Measurements from ENCODE around the gene ZFP90.
"Not testable (repeated sequence)": the region's sequence is repeated elsewhere in the genome, so short reads cannot be mapped to it uniquely, and the experiment has no call there.

The ZFP90 gene

DNA sequence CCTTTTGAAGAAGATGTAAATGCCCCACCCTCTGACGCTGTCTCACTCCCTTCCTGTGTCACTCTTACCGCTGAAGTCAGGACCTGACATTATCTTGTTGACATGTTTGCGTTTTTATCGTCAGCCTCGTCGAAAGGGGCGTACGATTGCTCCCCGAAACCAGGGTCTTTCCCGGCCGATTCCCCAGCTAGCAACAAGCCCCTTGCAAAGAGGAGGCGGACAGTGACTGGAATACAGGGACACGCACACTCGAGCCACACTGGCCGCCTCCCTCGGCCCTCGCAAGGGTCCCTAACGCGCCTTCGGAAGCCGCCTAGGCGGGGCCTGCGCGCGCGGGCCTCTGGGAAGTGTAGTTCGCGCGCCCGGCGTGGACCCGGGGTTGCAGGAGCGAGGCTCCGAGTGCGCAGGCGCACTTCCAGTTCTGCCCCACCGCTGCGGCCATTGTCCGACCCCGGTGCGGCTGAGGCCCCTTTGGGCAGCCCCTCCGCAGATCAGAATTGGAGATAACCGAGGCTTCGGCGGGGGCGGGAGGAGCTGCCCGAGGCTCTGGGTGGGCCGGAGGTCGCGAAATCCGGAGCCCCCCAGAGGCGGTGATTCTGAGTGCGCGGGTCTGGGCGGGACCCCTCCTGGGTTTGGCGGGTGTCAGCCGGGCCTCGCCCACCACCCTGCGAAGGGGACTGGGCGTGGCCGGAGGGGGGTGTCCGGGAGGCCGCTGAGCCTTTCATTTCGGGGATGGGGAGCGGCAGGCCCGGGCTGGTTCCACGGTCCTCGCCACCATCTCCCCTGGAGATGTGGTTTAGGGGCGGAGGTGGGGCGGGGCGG is at the start of gene ZFP90:
TSS of gene ZFP90 (plus strand) at position 412 of the 822 bp plus-strand sequence. CDS start 502 bp downstream, outside the sequence.
- peak within 1 kb of the TSS; percentile 62 to 95 (median 88) for H3K27ac ChIP-seq

DNA sequence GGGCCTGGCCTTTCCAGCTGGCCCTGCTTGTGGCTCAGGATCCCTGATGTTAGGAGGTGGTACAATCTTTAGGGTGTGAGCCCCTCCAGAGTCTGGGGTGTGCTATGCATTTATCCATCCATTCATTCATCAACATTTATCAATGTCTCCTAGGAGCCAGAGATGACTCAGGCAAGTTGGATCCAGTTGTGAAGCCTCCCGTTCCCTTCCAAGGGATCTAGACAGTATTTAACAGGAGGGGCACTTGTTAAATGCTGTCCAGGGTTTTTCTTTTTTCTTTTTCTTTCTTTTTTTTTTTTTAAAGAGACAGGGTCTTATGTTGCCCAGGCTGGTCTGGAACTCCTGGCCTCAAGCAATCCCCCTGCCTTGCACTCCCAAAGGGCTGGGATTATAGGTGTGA is 48.7 kb upstream of the ZFP90 start:
- H3K4me3 ChIP-seq, result no peak overlapping the region
- peak overlapping the region in 1 of 21 experiments; percentile 35 for H3K27ac ChIP-seq

More for the DNA sequence above, at the start of gene ZFP90:
- peak within 1 kb of the TSS; percentile 72 to 95 (median 85) for H3K4me3 ChIP-seq

DNA sequence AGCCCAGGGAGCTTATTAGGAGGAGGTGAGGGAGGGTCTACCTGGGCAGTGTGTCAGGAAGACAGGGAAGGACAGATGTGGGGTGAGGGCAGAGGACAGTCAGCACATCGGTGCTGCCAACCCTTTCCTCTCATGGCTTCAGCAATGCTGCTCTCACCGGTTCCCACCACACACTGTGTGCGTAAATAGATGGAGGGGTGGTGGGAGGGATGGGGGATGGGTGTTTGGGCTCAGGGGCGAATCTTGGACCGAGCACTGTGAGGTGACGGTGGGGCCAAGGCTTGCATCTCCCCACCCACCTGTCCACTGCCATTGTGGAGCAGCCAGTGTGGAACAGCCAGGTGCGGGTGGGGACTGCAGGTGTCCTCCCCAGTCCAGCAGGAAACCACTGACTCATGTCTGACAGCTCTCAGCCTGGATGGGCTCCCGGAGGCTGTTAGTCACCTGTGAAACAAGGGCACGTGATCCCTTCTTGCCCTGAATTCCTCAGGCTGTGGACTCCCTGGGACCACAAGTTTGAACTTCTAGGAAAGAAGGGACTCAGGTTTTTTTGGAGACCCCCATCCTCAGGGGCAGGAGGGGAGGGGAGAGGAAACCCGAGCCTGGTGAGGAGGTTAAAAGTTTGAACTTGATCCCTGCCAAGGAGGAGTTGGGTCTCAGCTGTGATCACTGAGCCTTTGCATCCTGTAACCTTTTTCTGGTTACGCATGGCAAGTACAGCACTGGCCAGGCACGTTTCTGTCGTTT is 48.1 kb upstream of the ZFP90 start:
- no peak overlapping the region for H3K4me3 ChIP-seq
- H3K27ac ChIP-seq, result peak overlapping the region in 8 of 21 experiments; percentile 5 to 69 (median 31)

DNA sequence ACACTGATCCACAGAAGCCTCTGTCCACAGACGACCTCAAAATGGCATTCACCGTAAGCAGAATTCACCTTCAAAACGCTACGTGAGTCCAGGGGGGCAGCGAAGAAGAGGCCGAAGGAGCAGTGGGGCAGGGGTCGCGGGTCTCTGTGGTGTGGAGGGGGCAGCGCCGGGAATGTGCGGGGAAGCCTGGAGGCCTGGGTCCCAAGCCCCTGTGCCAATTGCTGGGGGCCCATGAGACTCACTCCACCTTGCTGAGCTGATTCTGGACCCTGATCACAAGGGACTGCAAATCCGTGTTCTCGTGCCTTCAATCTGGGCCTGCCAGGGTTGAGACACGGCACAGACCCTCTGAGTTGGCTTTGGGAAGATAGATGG is 47.5 kb upstream of the ZFP90 start:
- H3K4me3 ChIP-seq, result no peak overlapping the region
- H3K27ac ChIP-seq, result peak overlapping the region in 7 of 21 experiments; percentile 5 to 69 (median 23)

DNA sequence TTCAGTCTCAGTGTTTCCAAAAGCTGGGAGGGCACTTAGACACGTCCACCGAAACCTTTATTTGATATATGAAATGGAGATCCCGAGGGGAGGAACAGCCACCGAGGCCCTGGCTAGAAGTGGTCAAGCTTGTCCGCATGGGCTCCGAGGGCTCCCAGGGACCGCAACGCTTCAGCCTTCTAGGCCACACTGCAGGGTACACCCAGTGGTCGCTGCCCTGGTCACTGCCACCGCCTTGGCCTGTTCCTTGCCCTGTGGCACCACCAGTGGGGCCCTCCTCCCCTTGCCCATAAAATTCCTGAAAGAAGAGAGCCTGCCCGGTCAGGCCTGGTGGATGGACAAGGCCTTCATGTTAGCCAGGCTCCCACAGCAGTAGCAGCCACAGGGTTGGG is 46.9 kb upstream of the ZFP90 start:
- Histone ChIP-seq H3K4me3 (no peak overlapping the region), H3K27ac (peak overlapping the region in 1 of 21 experiments; percentile 69)

DNA sequence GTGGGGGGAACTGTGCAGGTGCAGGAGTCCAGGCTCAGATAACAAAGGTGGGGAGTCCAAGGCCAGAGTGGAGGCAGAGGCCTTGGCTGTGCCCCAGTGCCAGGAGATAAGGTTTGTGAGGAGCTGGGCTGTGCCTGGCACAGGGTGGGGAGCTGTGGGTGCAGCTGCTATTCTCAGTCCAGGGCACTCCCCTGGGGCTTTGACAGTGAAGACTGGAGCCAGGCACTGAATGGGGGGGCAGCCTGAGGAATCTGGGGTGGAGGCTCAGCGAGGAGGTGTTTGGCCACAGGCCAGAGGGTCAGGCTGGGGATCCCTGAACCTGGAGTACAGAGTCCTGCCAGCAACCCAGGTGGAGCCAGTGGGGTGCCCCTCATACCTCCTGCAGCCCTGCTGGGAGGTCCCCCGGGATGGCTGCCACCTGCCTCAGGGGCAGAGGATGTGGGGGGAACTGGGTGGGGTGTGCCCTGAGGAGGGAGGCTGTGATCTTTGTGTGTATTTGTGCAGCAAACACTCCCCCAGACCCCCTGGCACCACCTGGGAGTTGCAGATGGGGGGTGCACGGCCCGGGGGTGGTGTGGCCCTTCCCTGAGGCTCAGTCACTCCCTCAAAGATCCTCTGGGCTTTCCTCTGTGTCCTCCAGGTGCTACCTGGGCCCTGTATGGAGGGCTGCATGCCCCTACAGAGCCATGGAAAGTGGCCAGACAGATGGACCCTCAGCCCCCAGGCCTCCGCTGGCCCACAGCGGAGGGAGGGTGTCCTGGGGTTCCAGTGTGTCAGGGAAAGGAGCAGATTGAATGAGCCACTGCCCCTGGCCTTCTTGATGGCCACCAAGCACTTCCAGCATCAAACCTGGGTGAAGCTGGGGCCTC is 46.3 kb upstream of the ZFP90 start:
- Histone ChIP-seq H3K27ac (peak overlapping the region in 1 of 21 experiments; percentile 69), H3K4me3 (no peak overlapping the region)

DNA sequence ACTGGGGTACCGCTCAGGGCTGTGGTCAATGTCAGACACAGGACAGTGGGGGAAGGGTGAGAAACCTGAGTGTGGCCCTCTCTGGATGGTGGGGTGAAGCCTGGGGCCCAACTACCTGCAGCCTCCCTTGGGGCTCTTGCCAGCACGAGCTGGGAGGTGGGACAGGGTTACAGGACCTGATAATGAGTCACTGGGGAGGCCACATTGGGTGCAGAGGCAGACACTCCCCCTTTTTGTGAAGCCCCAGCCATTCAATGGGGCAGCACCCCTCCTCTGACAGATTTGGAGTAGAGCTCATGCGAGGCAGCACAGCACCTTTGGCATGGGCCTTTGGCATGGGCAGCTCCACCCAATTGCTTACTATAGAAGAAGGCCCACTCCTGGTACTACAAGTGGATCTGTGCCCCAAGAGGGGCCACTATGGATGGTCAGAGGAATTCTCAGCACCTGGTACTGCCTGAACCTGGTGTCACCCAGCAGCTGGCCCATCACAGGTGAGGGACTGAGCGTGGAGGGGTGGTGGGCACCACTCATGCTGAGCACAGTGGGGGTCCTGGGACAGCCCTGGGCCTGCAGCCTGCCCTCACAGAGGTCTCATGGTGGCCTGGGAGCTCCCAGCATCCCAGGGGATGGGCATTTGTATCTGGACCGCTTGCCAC is 45.5 kb upstream of the ZFP90 start:
- no peak overlapping the region for H3K4me3 ChIP-seq
- H3K27ac ChIP-seq, result peak overlapping the region in 1 of 21 experiments; percentile 21

DNA sequence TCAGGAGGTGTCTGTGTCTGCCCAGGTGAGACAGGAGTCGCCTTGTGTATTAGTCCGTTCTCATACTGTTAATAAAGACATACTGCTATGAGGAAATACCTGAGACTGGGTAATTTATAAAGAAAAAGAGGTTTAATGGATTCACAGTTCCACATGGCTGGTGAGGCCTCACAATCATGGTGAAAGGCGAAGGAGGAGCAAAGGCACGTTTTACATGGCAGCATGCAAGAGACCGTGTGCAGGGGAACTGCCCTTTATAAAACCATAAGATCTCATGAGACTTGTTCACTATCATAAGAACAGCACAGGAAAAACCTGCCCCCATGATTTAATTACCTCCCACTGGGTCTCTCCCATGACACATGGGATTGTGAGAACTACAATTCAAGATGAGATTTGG is 44.8 kb upstream of the ZFP90 start:
- H3K4me3 ChIP-seq, H3K27ac ChIP-seq: not testable (repeated sequence)

DNA sequence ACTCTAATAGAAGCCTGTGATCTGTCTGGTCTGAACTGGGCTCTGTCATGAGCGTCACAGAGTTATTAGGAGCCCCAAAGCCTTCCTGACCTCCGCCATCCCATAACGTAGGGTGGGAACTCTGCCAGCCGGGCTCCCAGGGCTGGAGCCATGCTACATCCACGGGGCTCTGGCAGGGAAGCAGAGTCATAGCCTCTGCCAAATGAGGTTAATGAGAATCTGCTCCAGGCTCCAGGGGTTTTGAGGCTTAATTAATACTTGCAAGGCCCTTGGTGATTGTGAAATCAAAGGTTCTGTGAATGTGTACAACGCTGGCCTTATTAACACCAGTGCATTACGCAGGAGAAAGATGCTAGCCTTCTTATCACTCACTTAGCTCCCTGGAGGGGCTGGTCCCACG is 42.4 kb upstream of the ZFP90 start:
- H3K27ac ChIP-seq, result no peak overlapping the region
- H3K4me3 ChIP-seq, result no peak overlapping the region

DNA sequence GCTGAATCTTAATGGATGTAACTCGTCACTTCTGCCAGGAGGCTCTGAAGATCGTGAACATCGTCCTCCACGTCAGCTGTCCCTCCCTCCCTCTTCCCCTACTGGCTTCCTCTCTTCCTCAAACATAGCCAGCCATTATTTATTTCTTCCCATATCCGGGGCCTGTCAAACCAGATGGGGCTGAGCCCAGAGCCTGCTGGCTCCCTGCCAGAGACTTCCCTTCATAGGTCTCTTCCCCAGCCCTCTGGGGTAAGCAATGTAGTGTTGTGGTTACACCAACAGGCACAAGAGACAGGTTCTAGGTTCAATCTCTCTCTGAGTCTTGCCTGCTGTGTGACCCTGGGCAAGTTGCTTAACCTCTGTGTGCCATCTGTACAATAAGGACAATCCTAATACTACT is 40.1 kb upstream of the ZFP90 start:
- H3K27ac ChIP-seq, result no peak overlapping the region
- H3K4me3 ChIP-seq, result no peak overlapping the region

DNA sequence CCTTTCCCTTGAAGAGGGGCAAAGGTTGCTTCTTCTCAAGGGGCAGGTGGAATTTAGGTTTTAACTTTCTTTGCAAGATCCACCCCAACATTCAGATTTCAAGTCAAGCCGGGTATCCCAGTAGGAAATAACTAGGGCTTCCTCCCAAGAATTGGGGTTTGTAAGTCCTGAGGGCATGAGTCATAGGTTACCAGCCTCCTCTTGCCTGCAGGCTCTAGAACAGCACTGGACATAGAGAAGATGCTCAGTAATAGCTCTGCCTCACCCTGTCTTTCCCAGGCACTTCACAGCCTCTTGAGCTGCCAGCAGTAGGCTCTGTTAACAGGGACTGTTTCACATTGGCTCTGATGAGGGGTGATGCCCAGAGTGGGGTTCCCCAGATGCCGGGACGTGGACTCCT is 35.8 kb upstream of the ZFP90 start:
- H3K4me3 ChIP-seq, result no peak overlapping the region
- H3K27ac ChIP-seq, result no peak overlapping the region

DNA sequence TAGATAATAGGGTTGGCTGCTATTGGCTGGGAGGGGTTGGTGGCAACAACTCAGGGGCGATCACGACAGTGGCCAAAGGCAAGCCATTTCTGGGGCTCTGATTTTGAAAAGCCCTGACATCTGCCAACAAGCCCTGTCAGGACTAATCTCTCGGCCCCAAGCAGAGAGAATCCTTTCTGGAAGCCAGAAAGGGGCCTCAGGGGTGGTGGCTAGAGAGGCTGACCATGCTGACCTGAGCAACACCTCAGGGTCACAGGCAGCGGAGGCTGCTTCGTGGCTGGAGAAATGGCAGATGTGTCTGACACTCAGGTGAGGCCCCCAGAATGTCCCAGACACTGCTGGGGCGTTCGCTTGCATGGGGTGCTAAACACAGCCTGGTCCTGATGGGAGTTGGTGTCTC is 35.0 kb upstream of the ZFP90 start:
- Histone ChIP-seq H3K27ac (no peak overlapping the region), H3K4me3 (no peak overlapping the region)

DNA sequence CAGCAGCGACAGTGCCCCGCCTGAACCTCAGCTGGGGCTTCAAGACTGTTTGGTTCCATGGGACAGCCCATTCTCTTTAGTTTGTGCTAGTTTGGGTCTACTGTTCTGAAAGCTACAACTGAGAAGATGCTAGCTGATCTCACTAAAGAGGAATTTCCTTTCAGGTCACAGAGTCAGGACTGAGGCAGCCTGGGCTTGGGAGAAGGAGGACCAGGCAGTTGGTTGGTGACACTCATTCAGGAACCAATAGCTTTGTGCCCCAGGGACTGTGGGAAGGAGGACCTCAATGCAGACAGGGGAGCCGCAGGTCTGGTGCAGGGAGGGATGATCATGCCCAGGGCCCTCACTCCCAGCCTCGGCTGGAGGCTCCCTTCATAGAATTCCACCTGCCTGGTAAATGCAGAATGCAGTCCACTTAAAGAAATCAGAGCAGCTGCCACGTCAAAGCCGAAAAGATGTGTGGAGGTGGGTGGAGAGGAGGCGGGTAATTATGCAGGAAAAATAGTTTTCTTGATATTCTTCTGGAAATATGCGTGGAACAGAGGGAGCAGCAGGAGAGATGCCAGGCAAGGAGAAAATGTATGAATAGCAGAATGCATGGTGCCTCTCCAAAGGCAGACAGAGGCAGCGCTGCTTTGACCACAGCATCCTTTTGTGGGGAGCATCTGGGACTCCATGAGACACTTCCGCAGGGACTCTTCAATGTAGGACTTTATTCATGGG is 32.6 kb upstream of the ZFP90 start:
- Histone ChIP-seq H3K27ac (no peak overlapping the region), H3K4me3 (no peak overlapping the region)

DNA sequence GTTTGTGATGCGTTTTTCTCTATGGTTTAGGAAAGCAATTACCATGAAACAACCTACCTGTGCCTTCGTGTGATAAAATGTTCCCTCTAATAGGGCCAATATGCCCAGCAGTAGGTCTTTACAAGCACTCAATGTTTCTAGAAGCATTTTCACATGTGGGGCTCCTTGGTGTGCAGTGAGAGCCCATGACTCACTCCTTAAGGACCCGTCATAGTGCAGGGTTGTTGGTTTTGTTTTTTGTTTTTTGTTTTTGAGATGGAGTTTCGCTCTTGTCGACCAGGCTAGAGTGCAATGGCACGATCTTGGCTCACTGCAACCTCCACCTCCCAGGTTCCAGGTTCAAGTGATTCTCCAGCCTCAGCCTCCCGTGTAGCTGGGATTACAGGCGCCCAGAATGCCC is 31.1 kb upstream of the ZFP90 start:
- no peak overlapping the region for H3K27ac ChIP-seq
- no peak overlapping the region for H3K4me3 ChIP-seq

DNA sequence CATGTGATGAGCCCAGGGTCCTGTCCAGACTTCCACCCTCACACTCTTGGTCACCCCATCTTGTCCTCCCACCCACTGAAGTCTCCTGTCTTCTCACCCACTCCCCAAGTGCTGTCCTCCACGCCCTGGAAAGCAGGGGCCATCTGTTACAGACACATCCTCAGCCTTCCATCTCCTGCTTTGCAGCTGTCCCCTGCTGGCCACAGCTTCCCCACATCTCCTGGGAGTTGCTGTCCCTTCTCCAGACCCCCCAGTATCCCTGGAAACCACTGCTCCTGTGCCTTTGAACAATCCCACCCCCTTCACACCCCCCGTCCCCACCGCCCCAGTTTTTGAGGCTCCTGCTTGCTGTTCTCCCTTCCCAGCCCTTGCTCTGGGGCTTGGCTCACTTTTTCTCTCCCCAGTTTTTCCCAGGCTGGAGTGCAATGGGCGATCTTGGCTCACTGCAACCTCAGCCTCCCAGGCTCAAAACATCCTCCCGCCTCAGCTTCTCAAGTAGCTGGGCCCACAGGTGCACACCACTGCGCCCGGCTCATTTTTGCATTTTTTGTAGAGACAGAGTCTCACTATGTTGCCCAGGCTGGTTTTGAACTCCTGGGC is 30.4 kb upstream of the ZFP90 start:
- H3K4me3 ChIP-seq, result no peak overlapping the region

DNA sequence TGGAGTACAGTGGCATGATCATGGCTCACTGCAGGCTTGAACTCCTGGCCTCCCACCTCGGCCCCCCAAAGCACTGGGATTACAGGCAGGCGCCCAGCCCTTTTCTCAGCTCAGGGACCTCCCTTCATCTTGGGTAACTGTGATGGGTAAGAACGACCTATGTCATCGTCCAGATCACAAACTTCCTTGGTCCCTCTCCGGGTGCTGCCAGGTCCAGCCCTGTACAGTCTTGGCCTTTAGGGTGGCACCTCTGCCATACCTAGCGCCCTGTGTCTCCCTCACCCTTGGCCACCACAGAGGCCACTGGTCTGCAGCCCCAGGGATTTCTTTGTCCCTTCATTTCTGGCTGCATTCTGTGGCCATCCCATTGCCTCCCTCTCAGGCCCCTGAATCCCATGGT is 29.7 kb upstream of the ZFP90 start:
- Histone ChIP-seq H3K4me3 (no peak overlapping the region), H3K27ac (no peak overlapping the region)

More for the DNA sequence above, 30.4 kb upstream of the ZFP90 start:
- no peak overlapping the region for H3K27ac ChIP-seq

DNA sequence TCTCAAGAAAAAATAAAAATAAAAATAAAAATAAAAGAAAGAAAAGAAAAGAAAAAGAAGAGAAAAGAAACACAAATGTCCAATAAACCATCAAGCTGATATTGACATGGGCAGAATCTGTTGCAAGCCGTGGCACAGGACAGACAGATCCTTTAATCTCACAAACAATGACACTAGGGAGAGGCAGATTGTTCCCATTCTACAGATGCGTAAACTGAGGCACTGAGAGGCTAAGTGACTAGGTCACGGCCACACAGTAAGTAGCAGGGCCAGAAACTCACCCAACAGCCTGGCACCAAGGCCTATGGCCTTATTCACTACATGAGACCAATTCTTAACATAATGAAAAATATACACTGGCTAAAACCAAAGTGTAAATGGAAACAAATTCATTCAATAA is 28.3 kb upstream of the ZFP90 start:
- no peak overlapping the region for H3K4me3 ChIP-seq
- no peak overlapping the region for H3K27ac ChIP-seq

DNA sequence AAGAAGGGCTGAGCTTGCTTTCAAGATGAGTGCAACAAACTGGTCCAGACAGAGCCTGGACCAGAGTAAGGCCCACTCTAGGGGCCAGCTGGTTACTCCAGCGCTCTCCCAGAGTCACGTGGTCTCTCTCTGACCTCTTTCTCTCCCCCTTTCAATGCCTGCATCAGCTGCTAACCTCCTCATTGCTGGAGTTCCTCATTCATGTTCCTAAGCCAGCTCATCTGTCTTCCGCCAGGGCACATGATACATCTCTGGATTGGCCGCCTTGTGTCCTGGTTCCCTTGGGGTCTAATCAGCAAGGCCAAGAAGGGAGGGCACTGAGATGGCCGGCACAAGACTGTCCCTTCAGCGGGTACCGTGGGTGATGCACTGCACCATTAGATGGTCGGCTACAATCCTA is 26.9 kb upstream of the ZFP90 start:
- H3K4me3 ChIP-seq, result no peak overlapping the region

DNA sequence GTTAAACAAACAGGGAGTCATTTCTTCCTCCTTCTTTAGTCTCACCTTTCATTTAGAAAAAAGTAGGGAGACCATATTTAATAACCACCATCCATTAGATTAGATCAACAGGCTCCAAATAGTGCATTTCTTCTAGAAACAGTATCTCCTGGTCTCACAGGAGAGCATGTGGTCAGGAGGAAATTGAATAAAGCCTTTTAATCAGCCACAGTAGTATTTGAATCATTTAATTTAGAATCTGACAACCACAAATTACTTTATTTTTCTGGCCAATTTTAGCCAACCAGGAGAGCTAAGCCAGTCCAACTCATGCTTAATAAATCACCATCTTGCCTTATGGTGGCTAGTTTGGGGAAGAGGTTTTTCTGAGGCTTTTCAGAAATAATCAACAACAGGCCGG is 26.3 kb upstream of the ZFP90 start:
- Histone ChIP-seq H3K27ac (no peak overlapping the region), H3K4me3 (no peak overlapping the region)

More for the DNA sequence above, 26.9 kb upstream of the ZFP90 start:
- H3K27ac ChIP-seq, result no peak overlapping the region
